Astrocyte (in vitro differentiated cells and primary cell): ENCODE data around the gene FAM184B.

Experiments used
- CTCF ChIP-seq: IDR thresholded peaks from 2 replicates; pipeline ENCODE4 v1.5.1; 2011; ENCODE audit warnings: low read depth, mild to moderate bottlenecking, inconsistent platforms, low read length, moderate library complexity; ENCODE audit not compliant: insufficient read depth
- EZH2 ChIP-seq: IDR thresholded peaks from 2 replicates; pipeline ENCODE4 v1.6.1; 2012; ENCODE audit warnings: mild to moderate bottlenecking, low read length, inconsistent platforms; ENCODE audit not compliant: insufficient read depth

GRCh38 chr4:17709763-17710068 lies 71.7 kb downstream of the FAM184B start:
- TF ChIP-seq CTCF: no peak
- TF ChIP-seq EZH2: no peak
